Naive thymus-derived CD4-positive, alpha-beta T cell (primary cell): Measurements from ENCODE around the gene PLS3. TPM values are rescaled to one million over a fixed set of nuclear protein-coding genes. Genes with fewer than 3 reads are reported as not detected.

Source experiments
- ATAC-seq: fragments of 150-1000 bp; cut with Tn5 transposase; 2 replicates; pipeline ENCODE4 v1.10.0; 2021; ENCODE audit warnings: mild to moderate bottlenecking, moderate library complexity
- CTCF ChIA-PET: fragments of 350-600 bp; sonication (Branson Sonifier 250); formaldehyde crosslinking; loops from one replicate; lab custom pipeline; 2021; ENCODE audit warnings: antibody characterized with exemption; lab: Charles Lee
- POLR2A ChIA-PET: fragments of 350-600 bp; sonication (Branson Sonifier 250); formaldehyde crosslinking; loops from one replicate; lab custom pipeline; 2021; ENCODE audit warnings: antibody characterized with exemption, inconsistent platforms; lab: Charles Lee
- DNase-seq, 9 donors: peaks; one replicate each; pipeline versions ENCODE4 v3.0.0 to v3.0.0-alpha.2; 2020 to 2022; ENCODE audit warnings: mixed read lengths in 1 of 9
- H3K27ac ChIP-seq: one replicate; pipeline ENCODE4 v1.7.0; 2013; ENCODE audit warnings: mild to moderate bottlenecking, low read depth, low read length, moderate library complexity
- H3K27me3 ChIP-seq, 2 donors: one replicate each; pipeline ENCODE4 v1.7.0; 2013; ENCODE audit warnings: low read length in 2 of 2, mild to moderate bottlenecking in 2 of 2, moderate library complexity in 2 of 2; ENCODE audit not compliant: control insufficient read depth in 2 of 2, insufficient read depth in 2 of 2
- H3K36me3 ChIP-seq, 3 experiments: 1 replicate in 2 of 3; 2 replicates in 1 of 3; pipeline ENCODE4 v1.7.0; 2013; ENCODE audit warnings: low read length in 3 of 3, mild to moderate bottlenecking in 3 of 3, moderate library complexity in 1 of 3; ENCODE audit not compliant: insufficient read depth in 3 of 3, control insufficient read depth in 2 of 3
- H3K4me1 ChIP-seq, 2 donors: one replicate each; pipeline ENCODE4 v1.7.0; 2013; ENCODE audit warnings: low read length in 2 of 2, mild to moderate bottlenecking in 2 of 2, moderate library complexity in 1 of 2; ENCODE audit not compliant: control insufficient read depth in 2 of 2, insufficient read depth in 2 of 2
- H3K4me3 ChIP-seq: 2 replicates; pipeline ENCODE4 v1.7.0; 2013; ENCODE audit warnings: mild to moderate bottlenecking, low read length
- H3K9me3 ChIP-seq, 3 experiments: 1 replicate in 2 of 3; 2 replicates in 1 of 3; pipeline ENCODE4 v1.7.0; 2013; ENCODE audit warnings: low read length in 3 of 3; ENCODE audit not compliant: control insufficient read depth in 2 of 3
- H3K27ac Mint-ChIP-seq, 9 donors: one replicate each; pipeline ENCODE4 v1.8.0; 2020 to 2022; ENCODE audit warnings: mixed read lengths in 9 of 9, mild to moderate bottlenecking in 8 of 9, moderate library complexity in 5 of 9, inconsistent platforms in 2 of 9
- H3K27me3 Mint-ChIP-seq, 5 donors: one replicate each; pipeline ENCODE4 v1.8.0; 2021 to 2022; ENCODE audit warnings: mixed read lengths in 5 of 5, mild to moderate bottlenecking in 1 of 5
- H3K36me3 Mint-ChIP-seq, 5 donors: one replicate each; pipeline ENCODE4 v1.8.0; 2020 to 2022; ENCODE audit warnings: mixed read lengths in 5 of 5, mild to moderate bottlenecking in 3 of 5, inconsistent platforms in 1 of 5
- H3K4me1 Mint-ChIP-seq, 7 donors: one replicate each; pipeline ENCODE4 v1.8.0; 2020 to 2022; ENCODE audit warnings: mixed read lengths in 7 of 7, mild to moderate bottlenecking in 3 of 7, inconsistent platforms in 1 of 7
- H3K4me3 Mint-ChIP-seq, 10 donors: one replicate each; pipeline ENCODE4 v1.8.0; 2020 to 2022; ENCODE audit warnings: mild to moderate bottlenecking in 10 of 10, mixed read lengths in 10 of 10, moderate library complexity in 6 of 10, inconsistent platforms in 2 of 10
- H3K9me3 Mint-ChIP-seq, 11 donors: one replicate each; pipeline ENCODE4 v1.8.0; 2020 to 2022; ENCODE audit warnings: mixed read lengths in 11 of 11, mild to moderate bottlenecking in 4 of 11, inconsistent platforms in 1 of 11, moderate library complexity in 1 of 11
- intact Hi-C, 2 donors: fragments of 100-400 bp; cut with micrococcal nuclease; formaldehyde crosslinking; loops; one replicate each; pipeline ENCODE4 v1.15.1; 2023
- polyA plus RNA-seq, 2 donors: library from polyadenylated mRNA; unstranded; fragments of 300-500 nt; fragmentation: Illumina TruSeq; gene quantifications; one replicate each; pipeline ENCODE4 v1.2.3, GENCODE V29; 2021
- total RNA-seq, 6 experiments: library from RNA in 5 of 6; stranded (reverse) in 5 of 6; gene quantifications; 1 replicate in 5 of 6; 2 replicates in 1 of 6; pipeline ENCODE4 v1.2.3 and lab custom pipeline; 2021 to 2026

The PLS3 gene
- total and polyA plus RNA-seq, 7 experiments from 2014 or later = 0.16 to 2.4 (median 0.27) TPM; not detected in 4

DNA sequence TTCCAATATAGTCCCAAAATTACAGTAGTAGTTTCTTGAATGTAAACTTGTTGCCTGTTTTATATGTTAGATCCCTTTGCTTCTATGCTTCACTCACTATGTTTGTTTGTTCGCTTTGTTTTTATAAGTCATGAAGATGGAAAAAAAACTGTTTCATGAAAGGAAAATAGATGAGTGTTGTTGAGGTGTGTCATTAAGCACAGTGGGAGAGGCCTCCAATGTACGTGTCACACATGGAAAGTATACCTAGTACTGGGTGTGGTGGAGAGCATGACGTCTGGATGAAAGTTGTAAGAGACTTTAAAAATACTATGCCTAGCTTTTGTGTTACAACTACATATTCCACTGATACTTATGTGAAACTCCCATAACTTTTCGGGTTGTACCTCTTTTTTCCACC lies 28.4 kb downstream of the PLS3 start:
- Histone ChIP-seq H3K27me3 (no peaks in the 10 kb centered on the region), H3K9me3 (no peaks in the 10 kb centered on the region), H3K27ac (no peak overlapping the region), H3K4me3 (no peak overlapping the region), H3K4me1 (no peaks in the 10 kb centered on the region), H3K36me3 (no peaks in the 10 kb centered on the region)
- no peak for ATAC-seq
- peaks cover 0 to 2% (median 0%) of the 10 kb centered on the region in 7 donors for H3K4me1 Mint-ChIP-seq
- POLR2A ChIA-PET = no interaction called here
- no peak overlapping the region for H3K27ac Mint-ChIP-seq
- no peaks in the 10 kb centered on the region for H3K36me3 Mint-ChIP-seq
- no peak for DNase-seq
- CTCF ChIA-PET = no interaction called here
- H3K9me3 Mint-ChIP-seq = no peaks in the 10 kb centered on the region
- intact Hi-C loops = no loop called here
- H3K4me3 Mint-ChIP-seq = no peak overlapping the region
- no peaks in the 10 kb centered on the region for H3K27me3 Mint-ChIP-seq

DNA sequence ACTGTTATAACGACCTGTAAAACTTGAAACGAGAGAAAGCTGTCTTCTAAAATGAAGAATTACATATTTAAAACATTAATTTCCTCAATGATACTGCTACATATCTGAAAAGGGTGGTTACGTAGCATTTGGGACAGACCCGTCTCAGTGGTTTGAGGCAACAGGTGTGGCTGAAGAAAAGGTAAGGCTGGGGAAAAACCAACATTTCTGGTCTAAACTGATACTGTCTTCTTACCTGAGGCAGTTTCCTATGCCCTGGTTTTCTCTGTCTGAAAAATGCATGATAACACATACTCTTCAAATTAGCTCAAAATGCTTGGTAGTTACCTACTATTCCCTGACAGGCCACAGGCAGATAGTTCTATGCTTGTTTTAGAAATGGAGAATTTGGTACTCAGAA lies 30.4 kb downstream of the PLS3 start:
- no peaks in the 10 kb centered on the region for H3K9me3 ChIP-seq
- H3K4me3 ChIP-seq = no peak overlapping the region
- no peaks in the 10 kb centered on the region for H3K27me3 ChIP-seq
- Mint-ChIP-seq H3K27ac (no peak overlapping the region), H3K9me3 (no peaks in the 10 kb centered on the region), H3K36me3 (no peaks in the 10 kb centered on the region), H3K27me3 (no peaks in the 10 kb centered on the region), H3K4me3 (no peak overlapping the region), H3K4me1 (no peaks in the 10 kb centered on the region)
- POLR2A ChIA-PET = no interaction called here
- no peak for DNase-seq
- CTCF ChIA-PET = no interaction called here
- H3K27ac ChIP-seq = no peak overlapping the region
- no peaks in the 10 kb centered on the region for H3K36me3 ChIP-seq
- H3K4me1 ChIP-seq = no peaks in the 10 kb centered on the region
- no peak for ATAC-seq
- intact Hi-C loops = no loop called here

DNA sequence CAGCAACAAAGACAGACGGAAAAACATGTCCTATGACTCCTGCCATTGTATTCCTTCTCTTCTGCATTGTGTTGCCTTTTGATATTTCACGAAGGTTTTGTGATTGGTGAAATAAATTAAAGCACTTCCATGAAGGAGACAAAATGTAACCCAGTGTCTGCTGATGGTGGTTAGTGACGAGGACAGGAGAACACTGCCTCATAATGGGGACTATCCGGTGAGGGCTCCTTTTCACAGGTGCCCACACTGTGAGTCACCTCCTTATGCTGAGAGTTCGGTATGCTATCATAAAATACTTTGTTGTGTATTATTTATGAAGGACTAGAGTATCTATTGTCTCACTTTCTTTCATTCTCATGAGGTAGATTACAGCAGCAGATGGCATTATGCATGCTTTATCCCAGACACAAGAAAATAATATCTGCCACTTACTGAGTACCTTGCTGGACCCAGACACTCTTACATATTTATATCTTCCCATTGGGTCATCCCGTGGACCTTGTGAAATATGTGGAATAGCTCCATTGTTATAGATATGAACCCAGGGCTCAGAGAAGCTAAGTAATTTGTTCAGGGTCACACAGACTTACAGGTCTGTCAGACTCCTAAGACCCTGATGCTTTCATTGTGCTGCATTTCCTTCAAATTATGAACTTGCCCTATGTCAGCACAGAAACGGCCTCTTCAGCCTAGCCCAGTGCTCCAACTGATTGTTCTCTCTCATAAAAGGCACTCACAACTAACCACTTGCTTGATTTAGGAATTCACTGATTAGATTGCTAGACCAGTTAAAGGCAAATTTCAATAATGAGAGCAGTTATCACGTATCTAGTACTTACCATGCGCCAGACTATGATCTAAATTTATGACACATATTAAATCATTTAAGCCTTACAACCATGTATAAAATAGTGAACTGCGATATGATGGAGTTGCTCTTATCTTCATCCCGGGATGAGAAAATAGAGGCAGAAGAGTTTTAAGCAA lies 31.2 kb downstream of the PLS3 start:
- H3K4me1 Mint-ChIP-seq = no peaks in the 10 kb centered on the region
- POLR2A ChIA-PET = no interaction called here
- no peak for ATAC-seq
- no peaks in the 10 kb centered on the region for H3K36me3 Mint-ChIP-seq
- no peaks in the 10 kb centered on the region for H3K4me1 ChIP-seq
- no peak overlapping the region for H3K27ac ChIP-seq
- no peaks in the 10 kb centered on the region for H3K27me3 Mint-ChIP-seq
- H3K4me3 ChIP-seq = no peak overlapping the region
- no peaks in the 10 kb centered on the region for H3K36me3 ChIP-seq
- intact Hi-C loops = no loop called here
- no peaks in the 10 kb centered on the region for H3K27me3 ChIP-seq
- no peak overlapping the region for H3K4me3 Mint-ChIP-seq
- H3K27ac Mint-ChIP-seq = no peak overlapping the region
- no peak for DNase-seq
- H3K9me3 ChIP-seq = no peaks in the 10 kb centered on the region
- no peaks in the 10 kb centered on the region for H3K9me3 Mint-ChIP-seq
- CTCF ChIA-PET = no interaction called here

DNA sequence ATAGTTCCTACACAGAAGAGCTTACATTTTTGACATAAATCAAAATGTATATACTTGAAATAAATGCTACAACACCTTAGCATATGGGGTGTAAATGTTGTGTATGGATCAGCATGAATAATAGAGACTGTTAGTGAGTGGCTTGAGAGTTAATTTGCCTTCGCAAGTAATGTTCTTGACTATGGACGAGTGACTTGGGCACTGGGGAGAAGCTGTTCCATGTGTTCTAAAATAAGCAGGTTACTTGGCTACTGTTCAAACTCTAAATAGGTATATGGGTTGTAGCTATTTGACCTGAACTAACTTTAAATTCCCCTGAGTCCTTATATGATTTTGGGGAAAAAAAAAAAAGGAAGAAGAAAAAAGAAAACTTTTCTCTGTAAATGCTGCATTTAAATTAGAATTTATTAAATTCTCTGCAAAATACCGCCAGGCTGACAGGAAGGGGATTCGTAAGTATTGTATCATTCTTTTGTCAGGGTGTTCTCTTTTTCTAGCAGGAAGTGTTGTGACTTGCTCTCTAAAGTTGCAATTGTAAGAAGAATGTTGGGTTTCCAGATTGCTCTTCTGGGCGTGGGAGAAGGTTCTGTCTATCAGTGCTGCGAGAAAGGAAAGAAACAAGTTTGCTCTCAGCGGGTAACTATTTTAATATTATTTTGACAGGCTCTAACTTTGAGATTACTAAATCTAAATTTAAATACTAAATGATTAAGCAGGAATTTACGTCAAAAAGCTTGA lies 32.2 kb downstream of the PLS3 start:
- H3K27me3 Mint-ChIP-seq = no peaks in the 10 kb centered on the region
- ChIA-PET CTCF (no interaction called here), POLR2A (no interaction called here)
- Histone ChIP-seq H3K36me3 (no peaks in the 10 kb centered on the region), H3K4me3 (no peak overlapping the region), H3K27me3 (no peaks in the 10 kb centered on the region), H3K27ac (no peak overlapping the region), H3K4me1 (no peaks in the 10 kb centered on the region), H3K9me3 (no peaks in the 10 kb centered on the region)
- H3K36me3 Mint-ChIP-seq = no peaks in the 10 kb centered on the region
- H3K9me3 Mint-ChIP-seq = no peaks in the 10 kb centered on the region
- no peaks in the 10 kb centered on the region for H3K4me1 Mint-ChIP-seq
- no peak overlapping the region for H3K27ac Mint-ChIP-seq
- intact Hi-C loops = no loop called here
- DNase-seq = no peak
- no peak for ATAC-seq
- no peak overlapping the region for H3K4me3 Mint-ChIP-seq

DNA sequence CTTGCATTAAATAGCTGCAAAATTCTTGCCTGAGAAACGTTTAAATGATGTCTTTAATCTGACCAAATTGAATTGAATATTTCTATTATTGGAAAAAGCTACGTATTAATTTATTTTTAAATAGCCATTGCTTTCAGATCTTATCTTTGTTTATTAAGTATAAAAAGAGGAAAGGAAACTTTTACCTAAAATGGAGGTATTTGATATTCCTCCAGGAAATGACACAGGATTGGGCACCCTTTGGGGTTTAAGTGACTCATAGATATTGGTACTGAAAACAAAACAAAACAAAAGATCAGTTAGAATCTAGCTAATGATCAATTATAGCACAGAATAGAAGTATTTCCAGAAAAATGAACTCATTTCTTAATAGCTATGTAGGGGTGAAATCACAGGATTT lies 34.1 kb downstream of the PLS3 start:
- no peak overlapping the region for H3K4me3 ChIP-seq
- ChIA-PET CTCF (no interaction called here), POLR2A (no interaction called here)
- no peak overlapping the region for H3K27ac ChIP-seq
- no peaks in the 10 kb centered on the region for H3K9me3 ChIP-seq
- Mint-ChIP-seq H3K27me3 (no peaks in the 10 kb centered on the region), H3K9me3 (no peaks in the 10 kb centered on the region), H3K4me3 (no peak overlapping the region), H3K4me1 (no peaks in the 10 kb centered on the region), H3K36me3 (no peaks in the 10 kb centered on the region), H3K27ac (no peak overlapping the region)
- no peak for ATAC-seq
- H3K36me3 ChIP-seq = no peaks in the 10 kb centered on the region
- H3K27me3 ChIP-seq = no peaks in the 10 kb centered on the region
- no peaks in the 10 kb centered on the region for H3K4me1 ChIP-seq
- intact Hi-C loops = no loop called here
- no peak for DNase-seq

DNA sequence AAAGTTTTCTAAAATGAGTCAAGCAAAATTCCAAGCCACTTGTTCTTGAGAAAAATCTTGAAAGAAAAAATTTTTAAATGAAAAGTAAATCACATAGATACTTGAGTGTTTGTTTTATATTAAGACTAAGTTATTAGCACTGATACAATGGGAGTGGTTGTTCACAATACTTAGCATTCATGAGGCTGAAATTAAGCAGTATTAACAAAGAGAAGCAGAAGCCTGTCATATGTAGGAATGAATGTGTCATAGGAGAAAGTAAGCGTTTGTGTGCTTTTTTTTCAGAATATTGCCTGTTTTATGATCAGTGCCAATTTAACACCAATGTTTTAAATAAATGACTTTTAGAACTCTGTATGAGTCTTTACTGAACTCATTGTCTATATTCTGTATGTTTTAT lies 37.6 kb downstream of the PLS3 start:
- POLR2A ChIA-PET = no interaction called here
- intact Hi-C loops = no loop called here

More for the DNA sequence above, 37.6 kb downstream of the PLS3 start:
- DNase-seq (no peak), ATAC-seq (no peak)
- CTCF ChIA-PET = no interaction called here
- Histone ChIP-seq H3K4me1 (no peaks in the 10 kb centered on the region), H3K36me3 (no peaks in the 10 kb centered on the region), H3K27ac (no peak overlapping the region), H3K27me3 (no peaks in the 10 kb centered on the region), H3K9me3 (no peaks in the 10 kb centered on the region), H3K4me3 (no peak overlapping the region)
- peaks cover 0 to 5% (median 0%) of the 10 kb centered on the region in 11 donors for H3K9me3 Mint-ChIP-seq
- no peaks in the 10 kb centered on the region for H3K4me1 Mint-ChIP-seq
- H3K27ac Mint-ChIP-seq = no peak overlapping the region
- H3K4me3 Mint-ChIP-seq = no peak overlapping the region
- peaks cover 0 to 8% (median 0%) of the 10 kb centered on the region in 5 donors for H3K27me3 Mint-ChIP-seq
- no peaks in the 10 kb centered on the region for H3K36me3 Mint-ChIP-seq
